ENCODE data around the gene SLC6A4. TPM values are rescaled to one million over a fixed set of nuclear protein-coding genes. Genes with fewer than 3 reads are reported as not detected.

The SLC6A4 gene
- total RNA-seq, 2 donors from 2014 or later: 0.09 to 0.74 TPM

- intact Hi-C loops (cut with DNase I): no loop called here
- no peaks in the 10 kb centered on the region for H3K4me1 ChIP-seq (replicated peaks)
- no peaks in the 10 kb centered on the region for H3K27me3 ChIP-seq (replicated peaks; ENCODE audit: insufficient read depth)
- TF ChIP-seq CTCF (IDR thresholded peaks at IDR 0.05): no peak
- no peaks in the 10 kb centered on the region for H3K9me3 ChIP-seq
- no peak overlapping the region for H3K27ac ChIP-seq
- WGBS: 95% methylated on average over 6 of the region's 6 CpGs
- H3K4me3 ChIP-seq: no peak overlapping the region
- DNase-seq (ENCODE audit: low spot score): no peak
- H3K36me3 ChIP-seq: no peaks in the 10 kb centered on the region
These were observed 24.1 kb downstream of the SLC6A4 start for GRCh38 chr17:30211371-30211770.

- no peak overlapping the region for H3K4me3 ChIP-seq
- H3K9me3 ChIP-seq: no peaks in the 10 kb centered on the region
- WGBS: 91% methylated on average over 10 of the region's 10 CpGs
- no peak overlapping the region for H3K27ac ChIP-seq
- H3K27me3 ChIP-seq (replicated peaks; ENCODE audit: insufficient read depth): no peaks in the 10 kb centered on the region
- TF ChIP-seq POLR2AphosphoS5 (IDR thresholded peaks at IDR 0.05) (no peak), POLR2A (IDR thresholded peaks at IDR 0.05) (no peak), CTCF (IDR thresholded peaks at IDR 0.05) (no peak)
- intact Hi-C loops (cut with DNase I): no loop called here
- no peaks in the 10 kb centered on the region for H3K4me1 ChIP-seq (replicated peaks)
- no peaks in the 10 kb centered on the region for H3K36me3 ChIP-seq
- DNase-seq (ENCODE audit: low spot score): no peak
These were observed 24.6 kb downstream of the SLC6A4 start for GRCh38 chr17:30210901-30211300.

GRCh38 chr17:30210366-30210765 lies 25.1 kb downstream of the SLC6A4 start:
- WGBS: 78% methylated on average over 11 of the region's 11 CpGs
- no peaks in the 10 kb centered on the region for H3K27me3 ChIP-seq (replicated peaks; ENCODE audit: insufficient read depth)

GRCh38 chr17:30209930-30210329 lies 25.6 kb downstream of the SLC6A4 start:
- Histone ChIP-seq H3K9me3 (no peaks in the 10 kb centered on the region), H3K4me3 (no peak overlapping the region), H3K4me1 (replicated peaks) (no peaks in the 10 kb centered on the region), H3K27ac (no peak overlapping the region), H3K36me3 (no peaks in the 10 kb centered on the region), H3K27me3 (replicated peaks; ENCODE audit: insufficient read depth) (no peaks in the 10 kb centered on the region)
- TF ChIP-seq CTCF (IDR thresholded peaks at IDR 0.05) (no peak), POLR2AphosphoS5 (IDR thresholded peaks at IDR 0.05) (no peak), POLR2A (IDR thresholded peaks at IDR 0.05) (no peak)
- DNase-seq (ENCODE audit: low spot score): no peak
- intact Hi-C loops (cut with DNase I): no loop called here
- WGBS: 89% methylated on average over 7 of the region's 7 CpGs

More at GRCh38 chr17:30210366-30210765, 25.1 kb downstream of the SLC6A4 start:
- TF ChIP-seq CTCF (IDR thresholded peaks at IDR 0.05) (no peak), POLR2A (IDR thresholded peaks at IDR 0.05) (no peak), POLR2AphosphoS5 (IDR thresholded peaks at IDR 0.05) (no peak)
- H3K4me1 ChIP-seq (replicated peaks): no peaks in the 10 kb centered on the region
- DNase-seq (ENCODE audit: low spot score): no peak
- H3K4me3 ChIP-seq: no peak overlapping the region
- H3K36me3 ChIP-seq: no peaks in the 10 kb centered on the region
- intact Hi-C loops (cut with DNase I): no loop called here
- H3K9me3 ChIP-seq: no peaks in the 10 kb centered on the region
- no peak overlapping the region for H3K27ac ChIP-seq

- no peaks in the 10 kb centered on the region for H3K4me1 ChIP-seq (replicated peaks)
- H3K27me3 ChIP-seq (replicated peaks; ENCODE audit: insufficient read depth): no peaks in the 10 kb centered on the region
- H3K4me3 ChIP-seq: no peak overlapping the region
- H3K36me3 ChIP-seq: no peaks in the 10 kb centered on the region
- WGBS: 50% methylated on average over 3 of the region's 3 CpGs
- no peak for DNase-seq (ENCODE audit: low spot score)
- H3K27ac ChIP-seq: no peak overlapping the region
- intact Hi-C loops (cut with DNase I): no loop called here
- TF ChIP-seq POLR2AphosphoS5 (IDR thresholded peaks at IDR 0.05) (no peak), CTCF (IDR thresholded peaks at IDR 0.05) (no peak), POLR2A (IDR thresholded peaks at IDR 0.05) (no peak)
- H3K9me3 ChIP-seq: no peaks in the 10 kb centered on the region
These were observed 27.3 kb downstream of the SLC6A4 start for GRCh38 chr17:30208214-30208613.
